NK-92 (cell line): ENCODE measurements around the gene GCHFR.

Source experiments
- DNase-seq: peaks from one replicate; lab custom pipeline; 2025; ENCODE audit not compliant: unreplicated experiment; lab: John Stamatoyannopoulos, UW

GCHFR gene

GRCh38 chr15:40775740-40776536 is 12.1 kb downstream of the GCHFR start:
- no peak for DNase-seq

- no peak for DNase-seq
Observed at GRCh38 chr15:40776537-40777141, 12.8 kb downstream of the GCHFR start.

- no peak for DNase-seq
Observed at GRCh38 chr15:40782609-40783227, 18.9 kb downstream of the GCHFR start.

GRCh38 chr15:40785164-40785563 is 21.3 kb downstream of the GCHFR start:
- no peak for DNase-seq

- DNase-seq: no peak
Observed at GRCh38 chr15:40785814-40786213, 21.9 kb downstream of the GCHFR start.

- no peak for DNase-seq
Observed at GRCh38 chr15:40787344-40787841, 23.5 kb downstream of the GCHFR start.

GRCh38 chr15:40787991-40788390 is 24.1 kb downstream of the GCHFR start:
- DNase-seq: no peak

- no peak for DNase-seq
Observed at GRCh38 chr15:40789119-40789518, 25.3 kb downstream of the GCHFR start.

- DNase-seq: no peak
Observed at GRCh38 chr15:40789999-40790398, 26.1 kb downstream of the GCHFR start.

- no peak for DNase-seq
Observed at GRCh38 chr15:40790718-40791117, 26.9 kb downstream of the GCHFR start.

- DNase-seq: no peak
Observed at GRCh38 chr15:40792394-40792793, 28.5 kb downstream of the GCHFR start.

- DNase-seq: no peak
Observed at GRCh38 chr15:40793216-40793989, 29.5 kb downstream of the GCHFR start.

GRCh38 chr15:40796041-40796440 is 32.2 kb downstream of the GCHFR start:
- DNase-seq: no peak

GRCh38 chr15:40796512-40796911 is 32.6 kb downstream of the GCHFR start:
- no peak for DNase-seq

GRCh38 chr15:40799523-40799922 is 35.7 kb downstream of the GCHFR start:
- DNase-seq: no peak

GRCh38 chr15:40803076-40803475 is 39.2 kb downstream of the GCHFR start:
- DNase-seq: no peak

- no peak for DNase-seq
Observed at GRCh38 chr15:40803688-40804087, 39.8 kb downstream of the GCHFR start.

- DNase-seq: no peak
Observed at GRCh38 chr15:40806672-40807027, 42.8 kb downstream of the GCHFR start.

GRCh38 chr15:40807028-40807887 is 43.4 kb downstream of the GCHFR start, which contains the start of the genes DNAJC17 and ZFYVE19:
Gene DNAJC17 (minus strand): TSS chr15:40807473. CDS start chr15:40807446, 27 bp downstream.
Gene ZFYVE19 (plus strand): TSS chr15:40807089. CDS start chr15:40807590, 501 bp downstream.
- DNase-seq: peak; percentile 77

- no peak for DNase-seq
Observed at GRCh38 chr15:40807888-40808461, 44.1 kb downstream of the GCHFR start.
